Measurements from ENCODE around the gene RNF114.

DNA sequence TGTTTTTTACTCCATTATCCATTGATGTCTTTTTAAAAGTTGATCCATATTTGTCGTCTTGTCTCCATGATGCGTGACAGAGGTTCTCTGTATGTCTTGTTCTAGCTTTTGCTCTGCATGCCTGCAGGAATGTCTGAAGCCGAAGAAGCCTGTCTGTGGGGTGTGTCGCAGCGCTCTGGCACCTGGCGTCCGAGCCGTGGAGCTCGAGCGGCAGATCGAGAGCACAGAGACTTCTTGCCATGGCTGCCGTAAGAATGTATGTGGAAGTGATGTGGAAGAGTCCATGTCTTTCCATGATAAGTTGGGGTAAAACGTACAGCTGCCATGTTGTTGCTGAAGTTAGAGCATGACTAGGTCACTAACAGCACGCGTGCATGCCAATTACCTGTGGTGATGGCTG is 5.3 kb downstream of the RNF114 start:
- TF ChIP-seq EP300 (IDR thresholded peaks at IDR 0.05) (no peak), POLR2A (IDR thresholded peaks at IDR 0.05) (no peak), POLR2AphosphoS5 (IDR thresholded peaks at IDR 0.05) (no peak)
- TF ChIP-seq, protein P1, sequence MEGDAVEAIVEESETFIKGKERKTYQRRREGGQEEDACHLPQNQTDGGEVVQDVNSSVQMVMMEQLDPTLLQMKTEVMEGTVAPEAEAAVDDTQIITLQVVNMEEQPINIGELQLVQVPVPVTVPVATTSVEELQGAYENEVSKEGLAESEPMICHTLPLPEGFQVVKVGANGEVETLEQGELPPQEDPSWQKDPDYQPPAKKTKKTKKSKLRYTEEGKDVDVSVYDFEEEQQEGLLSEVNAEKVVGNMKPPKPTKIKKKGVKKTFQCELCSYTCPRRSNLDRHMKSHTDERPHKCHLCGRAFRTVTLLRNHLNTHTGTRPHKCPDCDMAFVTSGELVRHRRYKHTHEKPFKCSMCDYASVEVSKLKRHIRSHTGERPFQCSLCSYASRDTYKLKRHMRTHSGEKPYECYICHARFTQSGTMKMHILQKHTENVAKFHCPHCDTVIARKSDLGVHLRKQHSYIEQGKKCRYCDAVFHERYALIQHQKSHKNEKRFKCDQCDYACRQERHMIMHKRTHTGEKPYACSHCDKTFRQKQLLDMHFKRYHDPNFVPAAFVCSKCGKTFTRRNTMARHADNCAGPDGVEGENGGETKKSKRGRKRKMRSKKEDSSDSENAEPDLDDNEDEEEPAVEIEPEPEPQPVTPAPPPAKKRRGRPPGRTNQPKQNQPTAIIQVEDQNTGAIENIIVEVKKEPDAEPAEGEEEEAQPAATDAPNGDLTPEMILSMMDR (IDR thresholded peaks at IDR 0.05), result no peak
